ENCODE results near the gene RASL11B.

The RASL11B gene

GRCh38 chr4:52915191-52915590 lies 53.1 kb downstream of the RASL11B start:
- DNase-seq (ENCODE audit: low spot score) = no peak

- DNase-seq (ENCODE audit: low spot score) = no peak
Measured at GRCh38 chr4:52915730-52916300, 53.7 kb downstream of the RASL11B start.

All from AG08395 (cell line).